Naive thymus-derived CD4-positive, alpha-beta T cell (primary cell): Measurements from ENCODE around the gene SLCO2A1. TPM values are rescaled to one million over a fixed set of nuclear protein-coding genes. Genes with fewer than 3 reads are reported as not detected.

Experiments used
- ATAC-seq: fragments of 150-1000 bp; cut with Tn5 transposase; 2 replicates; pipeline ENCODE4 v1.10.0; 2021; ENCODE audit warnings: mild to moderate bottlenecking, moderate library complexity
- CTCF ChIA-PET: fragments of 350-600 bp; sonication (Branson Sonifier 250); formaldehyde crosslinking; loops from one replicate; lab custom pipeline; 2021; ENCODE audit warnings: antibody characterized with exemption; lab: Charles Lee
- POLR2A ChIA-PET: fragments of 350-600 bp; sonication (Branson Sonifier 250); formaldehyde crosslinking; loops from one replicate; lab custom pipeline; 2021; ENCODE audit warnings: antibody characterized with exemption, inconsistent platforms; lab: Charles Lee
- DNase-seq, 9 donors: peaks; one replicate each; pipeline versions ENCODE4 v3.0.0 to v3.0.0-alpha.2; 2020 to 2022; ENCODE audit warnings: mixed read lengths in 1 of 9
- H3K27ac ChIP-seq: one replicate; pipeline ENCODE4 v1.7.0; 2013; ENCODE audit warnings: mild to moderate bottlenecking, low read depth, low read length, moderate library complexity
- H3K27me3 ChIP-seq, 2 donors: one replicate each; pipeline ENCODE4 v1.7.0; 2013; ENCODE audit warnings: low read length in 2 of 2, mild to moderate bottlenecking in 2 of 2, moderate library complexity in 2 of 2; ENCODE audit not compliant: control insufficient read depth in 2 of 2, insufficient read depth in 2 of 2
- H3K36me3 ChIP-seq, 3 experiments: 1 replicate in 2 of 3; 2 replicates in 1 of 3; pipeline ENCODE4 v1.7.0; 2013; ENCODE audit warnings: low read length in 3 of 3, mild to moderate bottlenecking in 3 of 3, moderate library complexity in 1 of 3; ENCODE audit not compliant: insufficient read depth in 3 of 3, control insufficient read depth in 2 of 3
- H3K4me1 ChIP-seq, 2 donors: one replicate each; pipeline ENCODE4 v1.7.0; 2013; ENCODE audit warnings: low read length in 2 of 2, mild to moderate bottlenecking in 2 of 2, moderate library complexity in 1 of 2; ENCODE audit not compliant: control insufficient read depth in 2 of 2, insufficient read depth in 2 of 2
- H3K4me3 ChIP-seq: 2 replicates; pipeline ENCODE4 v1.7.0; 2013; ENCODE audit warnings: mild to moderate bottlenecking, low read length
- H3K9me3 ChIP-seq, 3 experiments: 1 replicate in 2 of 3; 2 replicates in 1 of 3; pipeline ENCODE4 v1.7.0; 2013; ENCODE audit warnings: low read length in 3 of 3; ENCODE audit not compliant: control insufficient read depth in 2 of 3
- H3K27ac Mint-ChIP-seq, 9 donors: one replicate each; pipeline ENCODE4 v1.8.0; 2020 to 2022; ENCODE audit warnings: mixed read lengths in 9 of 9, mild to moderate bottlenecking in 8 of 9, moderate library complexity in 5 of 9, inconsistent platforms in 2 of 9
- H3K27me3 Mint-ChIP-seq, 5 donors: one replicate each; pipeline ENCODE4 v1.8.0; 2021 to 2022; ENCODE audit warnings: mixed read lengths in 5 of 5, mild to moderate bottlenecking in 1 of 5
- H3K36me3 Mint-ChIP-seq, 5 donors: one replicate each; pipeline ENCODE4 v1.8.0; 2020 to 2022; ENCODE audit warnings: mixed read lengths in 5 of 5, mild to moderate bottlenecking in 3 of 5, inconsistent platforms in 1 of 5
- H3K4me1 Mint-ChIP-seq, 7 donors: one replicate each; pipeline ENCODE4 v1.8.0; 2020 to 2022; ENCODE audit warnings: mixed read lengths in 7 of 7, mild to moderate bottlenecking in 3 of 7, inconsistent platforms in 1 of 7
- H3K4me3 Mint-ChIP-seq, 10 donors: one replicate each; pipeline ENCODE4 v1.8.0; 2020 to 2022; ENCODE audit warnings: mild to moderate bottlenecking in 10 of 10, mixed read lengths in 10 of 10, moderate library complexity in 6 of 10, inconsistent platforms in 2 of 10
- H3K9me3 Mint-ChIP-seq, 11 donors: one replicate each; pipeline ENCODE4 v1.8.0; 2020 to 2022; ENCODE audit warnings: mixed read lengths in 11 of 11, mild to moderate bottlenecking in 4 of 11, inconsistent platforms in 1 of 11, moderate library complexity in 1 of 11
- intact Hi-C, 2 donors: fragments of 100-400 bp; cut with micrococcal nuclease; formaldehyde crosslinking; loops; one replicate each; pipeline ENCODE4 v1.15.1; 2023
- polyA plus RNA-seq, 2 donors: library from polyadenylated mRNA; unstranded; fragments of 300-500 nt; fragmentation: Illumina TruSeq; gene quantifications; one replicate each; pipeline ENCODE4 v1.2.3, GENCODE V29; 2021
- total RNA-seq, 6 experiments: library from RNA in 5 of 6; stranded (reverse) in 5 of 6; gene quantifications; 1 replicate in 5 of 6; 2 replicates in 1 of 6; pipeline ENCODE4 v1.2.3 and lab custom pipeline; 2021 to 2026

Gene SLCO2A1
- total and polyA plus RNA-seq, 7 experiments from 2014 or later, result not detected

- no peak overlapping the region for H3K27ac ChIP-seq
- no peak overlapping the region for H3K4me3 Mint-ChIP-seq
- no peaks in the 10 kb centered on the region for H3K36me3 Mint-ChIP-seq
- no peak overlapping the region for H3K4me3 ChIP-seq
- no peaks in the 10 kb centered on the region for H3K9me3 ChIP-seq
- no peaks in the 10 kb centered on the region for H3K27me3 ChIP-seq
- no peaks in the 10 kb centered on the region for H3K36me3 ChIP-seq
- H3K4me1 Mint-ChIP-seq, result no peaks in the 10 kb centered on the region
- H3K27ac Mint-ChIP-seq, result no peak overlapping the region
- ChIA-PET CTCF (no interaction called here), POLR2A (no interaction called here)
- no peaks in the 10 kb centered on the region for H3K4me1 ChIP-seq
- DNase-seq, result no peak
- H3K9me3 Mint-ChIP-seq, result no peaks in the 10 kb centered on the region
- no peak for ATAC-seq
- intact Hi-C loops, result no loop called here
- peaks cover 0 to 18% (median 2%) of the 10 kb centered on the region in 5 donors for H3K27me3 Mint-ChIP-seq
Measured at GRCh38 chr3:133958071-133958805, 71.5 kb downstream of the SLCO2A1 start.

GRCh38 chr3:133956982-133957381, 72.7 kb downstream of the SLCO2A1 start:
- ATAC-seq, result no peak
- no peaks in the 10 kb centered on the region for H3K9me3 Mint-ChIP-seq
- Histone ChIP-seq H3K4me3 (no peak overlapping the region), H3K27ac (no peak overlapping the region), H3K9me3 (no peaks in the 10 kb centered on the region), H3K36me3 (no peaks in the 10 kb centered on the region), H3K4me1 (no peaks in the 10 kb centered on the region), H3K27me3 (no peaks in the 10 kb centered on the region)
- H3K36me3 Mint-ChIP-seq, result no peaks in the 10 kb centered on the region
- no peak overlapping the region for H3K27ac Mint-ChIP-seq
- intact Hi-C loops, result no loop called here
- POLR2A ChIA-PET, result no interaction called here
- no peaks in the 10 kb centered on the region for H3K4me1 Mint-ChIP-seq
- CTCF ChIA-PET, result no interaction called here
- DNase-seq, result no peak
- peaks cover 0 to 18% (median 2%) of the 10 kb centered on the region in 5 donors for H3K27me3 Mint-ChIP-seq
- H3K4me3 Mint-ChIP-seq, result no peak overlapping the region

GRCh38 chr3:133956353-133956752, 73.4 kb downstream of the SLCO2A1 start:
- no peaks in the 10 kb centered on the region for H3K27me3 ChIP-seq
- no peaks in the 10 kb centered on the region for H3K9me3 Mint-ChIP-seq
- H3K4me3 Mint-ChIP-seq, result no peak overlapping the region
- no peak overlapping the region for H3K27ac Mint-ChIP-seq
- no peak for ATAC-seq
- no peaks in the 10 kb centered on the region for H3K36me3 Mint-ChIP-seq
- ChIA-PET CTCF (no interaction called here), POLR2A (no interaction called here)
- DNase-seq, result no peak
- H3K4me3 ChIP-seq, result no peak overlapping the region
- H3K36me3 ChIP-seq, result no peaks in the 10 kb centered on the region
- H3K4me1 ChIP-seq, result no peaks in the 10 kb centered on the region
- no peaks in the 10 kb centered on the region for H3K4me1 Mint-ChIP-seq
- H3K27me3 Mint-ChIP-seq, result peaks cover 0 to 18% (median 5%) of the 10 kb centered on the region in 5 donors
- no peaks in the 10 kb centered on the region for H3K9me3 ChIP-seq
- intact Hi-C loops, result no loop called here
- H3K27ac ChIP-seq, result no peak overlapping the region

GRCh38 chr3:133955892-133956291, 73.8 kb downstream of the SLCO2A1 start:
- H3K4me3 Mint-ChIP-seq, result no peak overlapping the region
- Histone ChIP-seq H3K4me3 (no peak overlapping the region), H3K27me3 (no peaks in the 10 kb centered on the region), H3K4me1 (no peaks in the 10 kb centered on the region), H3K9me3 (no peaks in the 10 kb centered on the region), H3K36me3 (no peaks in the 10 kb centered on the region), H3K27ac (no peak overlapping the region)
- H3K9me3 Mint-ChIP-seq, result no peaks in the 10 kb centered on the region
- no peaks in the 10 kb centered on the region for H3K36me3 Mint-ChIP-seq
- no peaks in the 10 kb centered on the region for H3K4me1 Mint-ChIP-seq
- no peak overlapping the region for H3K27ac Mint-ChIP-seq
- peaks cover 0 to 18% (median 4%) of the 10 kb centered on the region in 5 donors for H3K27me3 Mint-ChIP-seq
- DNase-seq, result no peak
- ChIA-PET POLR2A (no interaction called here), CTCF (interaction anchor here (0.6 kb wide), 1 partner anchor 91 kb away, joined by 3 read pairs; no protein-coding TSS in a partner anchor)
- ATAC-seq, result no peak
- intact Hi-C loops, result no loop called here

- intact Hi-C loops, result no loop called here
- DNase-seq (no peak), ATAC-seq (no peak)
- Histone ChIP-seq H3K4me1 (no peaks in the 10 kb centered on the region), H3K27ac (no peak overlapping the region), H3K36me3 (no peaks in the 10 kb centered on the region), H3K4me3 (no peak overlapping the region), H3K9me3 (no peaks in the 10 kb centered on the region), H3K27me3 (no peaks in the 10 kb centered on the region)
- no peaks in the 10 kb centered on the region for H3K9me3 Mint-ChIP-seq
- H3K27ac Mint-ChIP-seq, result no peak overlapping the region
- CTCF ChIA-PET, result interaction anchor here (0.6 kb wide), 1 partner anchor 90 kb away, joined by 3 read pairs; no protein-coding TSS in a partner anchor
- peaks cover 0 to 18% (median 4%) of the 10 kb centered on the region in 5 donors for H3K27me3 Mint-ChIP-seq
- POLR2A ChIA-PET, result no interaction called here
- no peak overlapping the region for H3K4me3 Mint-ChIP-seq
- peaks cover 0 to 1% (median 0%) of the 10 kb centered on the region in 7 donors for H3K4me1 Mint-ChIP-seq
- H3K36me3 Mint-ChIP-seq, result no peaks in the 10 kb centered on the region
Measured at GRCh38 chr3:133954717-133955360, 74.9 kb downstream of the SLCO2A1 start.

GRCh38 chr3:133953297-133953696, 76.4 kb downstream of the SLCO2A1 start:
- Histone ChIP-seq H3K36me3 (no peaks in the 10 kb centered on the region), H3K9me3 (no peaks in the 10 kb centered on the region), H3K4me3 (no peak overlapping the region), H3K4me1 (no peaks in the 10 kb centered on the region), H3K27ac (no peak overlapping the region), H3K27me3 (no peaks in the 10 kb centered on the region)
- no peak for DNase-seq
- peaks cover 0 to 1% (median 0%) of the 10 kb centered on the region in 7 donors for H3K4me1 Mint-ChIP-seq
- H3K4me3 Mint-ChIP-seq, result no peak overlapping the region
- POLR2A ChIA-PET, result no interaction called here
- no peak for ATAC-seq
- H3K9me3 Mint-ChIP-seq, result peaks cover 0 to 1% (median 0%) of the 10 kb centered on the region in 11 donors
- intact Hi-C loops, result no loop called here
- peaks cover 0 to 18% (median 4%) of the 10 kb centered on the region in 5 donors for H3K27me3 Mint-ChIP-seq
- no peak overlapping the region for H3K27ac Mint-ChIP-seq
- CTCF ChIA-PET, result interaction anchor here (0.6 to 0.7 kb wide), 2 partner anchors 44 to 74 kb away, joined by 3 read pairs; no protein-coding TSS in a partner anchor
- no peaks in the 10 kb centered on the region for H3K36me3 Mint-ChIP-seq
